ENCODE measurements around the gene PDGFC.

GRCh38 chr4:156798438-156798837, 173.2 kb downstream of the PDGFC start:
- TF ChIP-seq CTCF (IDR thresholded peaks at IDR 0.05; ENCODE audit: low read length) (no peak), EZH2phosphoT487 (IDR thresholded peaks at IDR 0.05; ENCODE audit: low read length) (no peak)

All from MM.1S (cell line).